ENCODE data around the gene PGC. TPM values are rescaled to one million over a fixed set of nuclear protein-coding genes. Genes with fewer than 3 reads are reported as not detected.

The PGC gene
- total RNA-seq, 4 donors from 2014 or later: 1.5 TPM; not detected in 3

- TF ChIP-seq POLR2AphosphoS5 (IDR thresholded peaks at IDR 0.05) (no peak), CTCF (IDR thresholded peaks at IDR 0.05) (no peak), POLR2A (IDR thresholded peaks at IDR 0.05) (no peak), EP300 (IDR thresholded peaks at IDR 0.05; ENCODE audit: low read depth) (no peak)
- Histone ChIP-seq H3K4me3 (no peak overlapping the region), H3K27ac (no peak overlapping the region), H3K4me1 (peaks cover 15 to 31% (median 29%) of the 10 kb centered on the region in 4 donors), H3K27me3 (no peaks in the 10 kb centered on the region), H3K36me3 (peaks cover 0 to 3% (median 1%) of the 10 kb centered on the region in 4 donors), H3K9me3 (no peaks in the 10 kb centered on the region)
- DNase-seq: no peak
- in situ Hi-C loops (cut with MboI; ENCODE audit: low pct_ligation_motif_present in 1 of 4, low pct_unique_long_range_greater_than_20kb in 1 of 4, low sequenced_read_pairs in 3 of 4): loop anchor here in 3 of 4 donors (5.0 to 25.0 kb wide), 4 partner anchors 128 to 263 kb away; partner anchors contain the start of genes BYSL (in 1 of the 3) and MED20 (in 1 of the 3)
- intact Hi-C loops (cut with DNase I; ENCODE audit: low total_unique reads): loop anchor here (5.0 kb wide), 2 partner anchors 138 to 263 kb away; partner anchors contain the start of genes BYSL and MED20
- 83% methylated on average over 5 of the region's 5 CpGs; no CpG with 5 or more reads in 1 of the 2 donors for WGBS, 2 donors (ENCODE audit: low coverage in 1 of 2)
Observed at GRCh38 chr6:41784581-41785171, 37.5 kb upstream of the PGC start.

- Histone ChIP-seq H3K9me3 (no peaks in the 10 kb centered on the region), H3K27ac (no peak overlapping the region), H3K4me1 (peaks cover 20 to 34% (median 31%) of the 10 kb centered on the region in 4 donors), H3K4me3 (no peak overlapping the region), H3K36me3 (no peaks in the 10 kb centered on the region), H3K27me3 (no peaks in the 10 kb centered on the region)
- 70 to 74% methylated on average over 3 to 6 of the region's 6 CpGs for WGBS, 2 donors (ENCODE audit: low coverage in 1 of 2)
- in situ Hi-C loops (cut with MboI; ENCODE audit: low pct_ligation_motif_present in 1 of 4, low pct_unique_long_range_greater_than_20kb in 1 of 4, low sequenced_read_pairs in 3 of 4): loop anchor here in 3 of 4 donors (5.0 to 25.0 kb wide), 3 partner anchors 129 to 264 kb away; partner anchors contain the start of genes BYSL (in 1 of the 3) and MED20 (in 1 of the 3)
- TF ChIP-seq CTCF (IDR thresholded peaks at IDR 0.05) (no peak), EP300 (IDR thresholded peaks at IDR 0.05; ENCODE audit: low read depth) (no peak), POLR2AphosphoS5 (IDR thresholded peaks at IDR 0.05) (no peak), POLR2A (IDR thresholded peaks at IDR 0.05) (no peak)
- DNase-seq: no peak
- intact Hi-C loops (cut with DNase I; ENCODE audit: low total_unique reads): loop anchor here (5.0 kb wide), 1 partner anchor 264 kb away; no protein-coding TSS in a partner anchor
Observed at GRCh38 chr6:41783106-41783780, 36.0 kb upstream of the PGC start.

- 24% methylated on average over 3 of the region's 3 CpGs; no CpG with 5 or more reads in 1 of the 2 donors for WGBS, 2 donors (ENCODE audit: low coverage in 1 of 2)
- Histone ChIP-seq H3K36me3 (no peaks in the 10 kb centered on the region), H3K4me3 (peak overlapping the region in 3 of 4 donors; percentile 67 to 87 (median 80)), H3K9me3 (no peaks in the 10 kb centered on the region), H3K4me1 (peaks cover 20 to 34% (median 31%) of the 10 kb centered on the region in 4 donors), H3K27me3 (no peaks in the 10 kb centered on the region), H3K27ac (peak overlapping the region; percentile 88 to 96 (median 92))
- in situ Hi-C loops (cut with MboI; ENCODE audit: low pct_ligation_motif_present in 1 of 4, low pct_unique_long_range_greater_than_20kb in 1 of 4, low sequenced_read_pairs in 3 of 4): loop anchor here in 3 of 4 donors (5.0 to 25.0 kb wide), 3 partner anchors 131 to 266 kb away; partner anchors contain the start of genes BYSL (in 1 of the 3) and MED20 (in 1 of the 3)
- TF ChIP-seq POLR2AphosphoS5 (IDR thresholded peaks at IDR 0.05) (no peak), EP300 (IDR thresholded peaks at IDR 0.05; ENCODE audit: low read depth) (no peak), CTCF (IDR thresholded peaks at IDR 0.05) (no peak), POLR2A (IDR thresholded peaks at IDR 0.05) (no peak)
- peak; percentile 63 for DNase-seq
- intact Hi-C loops (cut with DNase I; ENCODE audit: low total_unique reads): loop anchor here (5.0 kb wide), 1 partner anchor 266 kb away; no protein-coding TSS in a partner anchor
Observed at GRCh38 chr6:41781366-41781730, 34.2 kb upstream of the PGC start.
